ENCODE measurements around the gene NFASC. TPM values are rescaled to one million over a fixed set of nuclear protein-coding genes. Genes with fewer than 3 reads are reported as not detected.

NFASC gene
- polyA plus RNA-seq, 3 donors: 0.08 TPM; not detected in 2

DNA sequence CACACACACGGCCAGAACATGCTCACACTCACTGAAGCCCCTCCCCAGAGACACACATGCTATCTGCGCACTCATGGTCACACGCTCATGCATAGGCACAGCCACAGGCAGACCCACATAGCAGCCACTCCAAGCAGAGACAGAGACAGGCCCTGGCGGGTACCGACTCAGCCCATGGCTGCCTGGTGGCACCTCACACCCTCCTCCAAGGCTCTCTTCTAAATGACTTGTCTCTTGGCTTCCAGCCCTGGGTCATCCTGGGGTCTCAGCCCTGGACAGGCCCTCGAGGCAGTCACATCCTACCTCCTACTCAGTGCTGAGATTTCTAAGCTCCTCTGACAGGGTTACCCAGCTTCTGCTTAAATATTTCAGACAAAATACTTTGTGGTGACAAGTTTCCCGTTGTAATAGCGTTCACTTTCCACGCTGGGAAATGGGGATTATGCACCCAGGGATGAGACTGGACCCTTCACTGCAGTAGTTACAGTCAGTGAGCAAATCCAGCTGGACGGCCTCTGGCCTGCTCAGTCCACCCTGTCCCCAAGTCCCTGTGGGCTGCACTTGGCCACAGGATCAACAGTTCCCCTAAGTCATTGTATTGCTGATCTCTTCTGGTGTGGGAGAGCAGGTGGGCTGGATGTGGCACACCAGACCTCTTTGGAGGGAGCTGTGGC lies 2.9 kb upstream of the NFASC start:
- Histone ChIP-seq H3K4me1 (ENCODE audit: control insufficient read depth in 1 of 2, insufficient read depth in 2 of 2, low read length in 2 of 2) (no peaks in the 10 kb centered on the region), H3K9me3 (replicated peaks in 1 of 2; ENCODE audit: control insufficient read depth in 1 of 2, insufficient read depth in 1 of 2, low read length in 2 of 2) (no peaks in the 10 kb centered on the region), H3K4me2 (replicated peaks; ENCODE audit: extremely low read depth, low read length, poor library complexity, severe bottlenecking) (no peak overlapping the region), H2AFZ (ENCODE audit: insufficient read depth, low read depth, low read length, poor library complexity, severe bottlenecking) (no peak overlapping the region), H3K27ac (ENCODE audit: low read depth in 1 of 2, low read length in 2 of 2) (no peak overlapping the region), H3K79me2 (ENCODE audit: insufficient read depth, low read length) (no peaks in the 10 kb centered on the region), H3K36me3 (replicated peaks in 1 of 2; ENCODE audit: control insufficient read depth in 1 of 2, insufficient read depth in 2 of 2, low read length in 2 of 2) (no peaks in the 10 kb centered on the region), H3K4me3 (replicated peaks in 1 of 3; ENCODE audit: low read depth in 2 of 3, low read length in 3 of 3) (no peak overlapping the region), H3K9ac (ENCODE audit: insufficient read depth, low read length, poor library complexity, severe bottlenecking) (no peak overlapping the region), H3K27me3 (ENCODE audit: control insufficient read depth in 2 of 2, insufficient read depth in 2 of 2, low read length in 2 of 2) (no peaks in the 10 kb centered on the region), H4K20me1 (ENCODE audit: insufficient read depth, low read length) (no peaks in the 10 kb centered on the region)
- intact Hi-C loops (cut with micrococcal nuclease): no loop called here
- TF ChIP-seq, protein P1, sequence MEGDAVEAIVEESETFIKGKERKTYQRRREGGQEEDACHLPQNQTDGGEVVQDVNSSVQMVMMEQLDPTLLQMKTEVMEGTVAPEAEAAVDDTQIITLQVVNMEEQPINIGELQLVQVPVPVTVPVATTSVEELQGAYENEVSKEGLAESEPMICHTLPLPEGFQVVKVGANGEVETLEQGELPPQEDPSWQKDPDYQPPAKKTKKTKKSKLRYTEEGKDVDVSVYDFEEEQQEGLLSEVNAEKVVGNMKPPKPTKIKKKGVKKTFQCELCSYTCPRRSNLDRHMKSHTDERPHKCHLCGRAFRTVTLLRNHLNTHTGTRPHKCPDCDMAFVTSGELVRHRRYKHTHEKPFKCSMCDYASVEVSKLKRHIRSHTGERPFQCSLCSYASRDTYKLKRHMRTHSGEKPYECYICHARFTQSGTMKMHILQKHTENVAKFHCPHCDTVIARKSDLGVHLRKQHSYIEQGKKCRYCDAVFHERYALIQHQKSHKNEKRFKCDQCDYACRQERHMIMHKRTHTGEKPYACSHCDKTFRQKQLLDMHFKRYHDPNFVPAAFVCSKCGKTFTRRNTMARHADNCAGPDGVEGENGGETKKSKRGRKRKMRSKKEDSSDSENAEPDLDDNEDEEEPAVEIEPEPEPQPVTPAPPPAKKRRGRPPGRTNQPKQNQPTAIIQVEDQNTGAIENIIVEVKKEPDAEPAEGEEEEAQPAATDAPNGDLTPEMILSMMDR (IDR thresholded peaks at IDR 0.05): no peak
- no peak overlapping the region for H3K27ac Mint-ChIP-seq
- no peak for DNase-seq
- no peak overlapping the region for H3K4me3 Mint-ChIP-seq
- peaks cover 10 to 13% (median 13%) of the 10 kb centered on the region in 3 donors for H3K27me3 Mint-ChIP-seq (ENCODE audit: low read depth in 3 of 3)
- WGBS (ENCODE audit: insufficient coverage): 91% methylated on average over 10 of the region's 10 CpGs
- no peaks in the 10 kb centered on the region for H3K9me3 Mint-ChIP-seq
- H3K4me1 Mint-ChIP-seq: no peaks in the 10 kb centered on the region
- H3K36me3 Mint-ChIP-seq: no peaks in the 10 kb centered on the region

DNA sequence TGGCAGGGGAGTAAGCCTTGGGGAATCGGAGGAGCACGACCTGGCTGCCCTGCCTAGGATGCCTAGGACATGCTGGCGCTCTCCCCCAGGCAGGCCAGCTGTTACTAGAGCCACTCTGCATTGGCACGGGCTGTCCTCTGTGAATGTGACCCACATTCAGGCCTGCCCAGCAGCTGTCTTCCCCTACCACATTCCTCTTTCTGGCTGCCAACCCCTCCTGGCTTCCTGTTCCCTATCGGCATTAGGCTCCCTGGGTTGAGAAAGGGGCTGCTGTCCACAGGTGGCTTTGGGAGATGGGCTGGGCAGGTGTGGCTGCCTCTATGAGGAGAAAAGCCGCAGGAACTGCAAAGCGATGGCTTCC lies 2.3 kb upstream of the NFASC start:
- Mint-ChIP-seq H3K36me3 (no peaks in the 10 kb centered on the region), H3K27me3 (ENCODE audit: low read depth in 3 of 3) (peaks cover 10 to 13% (median 13%) of the 10 kb centered on the region in 3 donors)

More for the DNA sequence above, 2.3 kb upstream of the NFASC start:
- intact Hi-C loops (cut with micrococcal nuclease): no loop called here
- no peak for DNase-seq
- 89% methylated on average over 5 of the region's 7 CpGs for WGBS (ENCODE audit: insufficient coverage)
- no peak overlapping the region for H3K9ac ChIP-seq (ENCODE audit: insufficient read depth, low read length, poor library complexity, severe bottlenecking)
- no peak overlapping the region for H3K4me3 Mint-ChIP-seq
- TF ChIP-seq, protein P1 (IDR thresholded peaks at IDR 0.05): no peak
- H3K79me2 ChIP-seq (ENCODE audit: insufficient read depth, low read length): no peaks in the 10 kb centered on the region
- H3K4me1 Mint-ChIP-seq: no peaks in the 10 kb centered on the region
- no peak overlapping the region for H3K4me3 ChIP-seq (replicated peaks in 1 of 3; ENCODE audit: low read depth in 2 of 3, low read length in 3 of 3)
- no peak overlapping the region for H3K27ac Mint-ChIP-seq
- H2AFZ ChIP-seq (ENCODE audit: insufficient read depth, low read depth, low read length, poor library complexity, severe bottlenecking): no peak overlapping the region
- H3K9me3 Mint-ChIP-seq: no peaks in the 10 kb centered on the region
- no peaks in the 10 kb centered on the region for H4K20me1 ChIP-seq (ENCODE audit: insufficient read depth, low read length)
- no peak overlapping the region for H3K27ac ChIP-seq (ENCODE audit: low read depth in 1 of 2, low read length in 2 of 2)
- H3K4me2 ChIP-seq (replicated peaks; ENCODE audit: extremely low read depth, low read length, poor library complexity, severe bottlenecking): no peak overlapping the region
- no peaks in the 10 kb centered on the region for H3K27me3 ChIP-seq (ENCODE audit: control insufficient read depth in 2 of 2, insufficient read depth in 2 of 2, low read length in 2 of 2)
- H3K4me1 ChIP-seq (ENCODE audit: control insufficient read depth in 1 of 2, insufficient read depth in 2 of 2, low read length in 2 of 2): no peaks in the 10 kb centered on the region
- no peaks in the 10 kb centered on the region for H3K36me3 ChIP-seq (replicated peaks in 1 of 2; ENCODE audit: control insufficient read depth in 1 of 2, insufficient read depth in 2 of 2, low read length in 2 of 2)
- H3K9me3 ChIP-seq (replicated peaks in 1 of 2; ENCODE audit: control insufficient read depth in 1 of 2, insufficient read depth in 1 of 2, low read length in 2 of 2): no peaks in the 10 kb centered on the region

All from CD14-positive monocyte (primary cell).